ENCODE results near the gene DDAH2. TPM values are rescaled to one million over a fixed set of nuclear protein-coding genes. Genes with fewer than 3 reads are reported as not detected.

Gene DDAH2
- total RNA-seq, 1 donor from 2014 or later = 72.4 TPM

- FAIRE-seq (no peak), DNase-seq (ENCODE audit: low read depth) (no peak)
- no peaks in the 10 kb centered on the region for H3K4me1 ChIP-seq (ENCODE audit: insufficient read depth, low read length)
- no peak overlapping the region for H3K4me3 ChIP-seq (ENCODE audit: insufficient read depth, low read depth, low read length)
- Mint-ChIP-seq H3K4me3 (ENCODE audit: unreplicated experiment) (no peak overlapping the region), H3K4me1 (ENCODE audit: low read depth, unreplicated experiment) (peaks cover 10% of the 10 kb centered on the region), H3K27ac (ENCODE audit: unreplicated experiment) (no peak overlapping the region), H3K36me3 (ENCODE audit: low read depth, unreplicated experiment) (peaks cover 3% of the 10 kb centered on the region), H3K27me3 (ENCODE audit: low read depth, unreplicated experiment) (peaks cover 19% of the 10 kb centered on the region), H3K9me3 (ENCODE audit: unreplicated experiment) (peaks cover 7% of the 10 kb centered on the region)
- no peaks in the 10 kb centered on the region for H3K36me3 ChIP-seq (ENCODE audit: insufficient read depth, low read length)
- H3K9me3 ChIP-seq (ENCODE audit: insufficient read depth, low read depth, low read length) = no peaks in the 10 kb centered on the region
- H3K27me3 ChIP-seq (ENCODE audit: insufficient read depth, low read length) = no peaks in the 10 kb centered on the region
- H2AFZ ChIP-seq (ENCODE audit: low read depth, low read length) = no peak overlapping the region
- TF ChIP-seq CTCF (IDR thresholded peaks at IDR 0.05; ENCODE audit: insufficient read depth, low read depth, low read length) = no peak
- TF ChIP-seq EZH2 (IDR thresholded peaks at IDR 0.05; ENCODE audit: insufficient read depth, low read length) = no peak
- no peaks in the 10 kb centered on the region for H4K20me1 ChIP-seq (ENCODE audit: insufficient read depth, low read length)
- no peaks in the 10 kb centered on the region for H3K79me2 ChIP-seq (ENCODE audit: insufficient read depth, low read length)
- H3K27ac ChIP-seq (ENCODE audit: low read depth, low read length) = no peak overlapping the region
- H3K4me2 ChIP-seq (ENCODE audit: low read length) = no peak overlapping the region
- no peak overlapping the region for H3K9ac ChIP-seq (ENCODE audit: low read length)
Measured at GRCh38 chr6:31718265-31718664, 10.8 kb downstream of the DDAH2 start.

GRCh38 chr6:31717499-31718222 is 11.4 kb downstream of the DDAH2 start:
- no peak overlapping the region for H3K4me3 ChIP-seq (ENCODE audit: insufficient read depth, low read depth, low read length)
- no peaks in the 10 kb centered on the region for H3K36me3 ChIP-seq (ENCODE audit: insufficient read depth, low read length)
- H3K36me3 Mint-ChIP-seq (ENCODE audit: low read depth, unreplicated experiment) = peaks cover 3% of the 10 kb centered on the region
- no peaks in the 10 kb centered on the region for H3K9me3 ChIP-seq (ENCODE audit: insufficient read depth, low read depth, low read length)
- H3K27me3 Mint-ChIP-seq (ENCODE audit: low read depth, unreplicated experiment) = peaks cover 21% of the 10 kb centered on the region
- H3K9me3 Mint-ChIP-seq (ENCODE audit: unreplicated experiment) = peaks cover 7% of the 10 kb centered on the region
- no peak overlapping the region for H3K27ac ChIP-seq (ENCODE audit: low read depth, low read length)
- DNase-seq (ENCODE audit: low read depth) (no peak), FAIRE-seq (no peak)
- H2AFZ ChIP-seq (ENCODE audit: low read depth, low read length) = no peak overlapping the region
- peaks cover 10% of the 10 kb centered on the region for H3K4me1 Mint-ChIP-seq (ENCODE audit: low read depth, unreplicated experiment)
- H3K9ac ChIP-seq (ENCODE audit: low read length) = no peak overlapping the region
- H3K4me2 ChIP-seq (ENCODE audit: low read length) = no peak overlapping the region
- H3K27ac Mint-ChIP-seq (ENCODE audit: unreplicated experiment) = no peak overlapping the region
- peaks cover under 1% of the 10 kb centered on the region for H3K27me3 ChIP-seq (ENCODE audit: insufficient read depth, low read length)
- TF ChIP-seq EZH2 (IDR thresholded peaks at IDR 0.05; ENCODE audit: insufficient read depth, low read length) = no peak
- no peak for TF ChIP-seq CTCF (IDR thresholded peaks at IDR 0.05; ENCODE audit: insufficient read depth, low read depth, low read length)
- no peaks in the 10 kb centered on the region for H3K4me1 ChIP-seq (ENCODE audit: insufficient read depth, low read length)
- H3K4me3 Mint-ChIP-seq (ENCODE audit: unreplicated experiment) = peak overlapping the region; percentile 47
- H3K79me2 ChIP-seq (ENCODE audit: insufficient read depth, low read length) = no peaks in the 10 kb centered on the region
- H4K20me1 ChIP-seq (ENCODE audit: insufficient read depth, low read length) = no peaks in the 10 kb centered on the region
